HG03460 (cell line): ENCODE measurements around the gene MAN1A1.

ENCODE experiments used
- ATAC-seq: cut with Tn5 transposase; IDR thresholded peaks from one replicate; pipeline ENCODE4 v1.9.1; 2021; ENCODE audit not compliant: unreplicated experiment

MAN1A1 gene

DNA sequence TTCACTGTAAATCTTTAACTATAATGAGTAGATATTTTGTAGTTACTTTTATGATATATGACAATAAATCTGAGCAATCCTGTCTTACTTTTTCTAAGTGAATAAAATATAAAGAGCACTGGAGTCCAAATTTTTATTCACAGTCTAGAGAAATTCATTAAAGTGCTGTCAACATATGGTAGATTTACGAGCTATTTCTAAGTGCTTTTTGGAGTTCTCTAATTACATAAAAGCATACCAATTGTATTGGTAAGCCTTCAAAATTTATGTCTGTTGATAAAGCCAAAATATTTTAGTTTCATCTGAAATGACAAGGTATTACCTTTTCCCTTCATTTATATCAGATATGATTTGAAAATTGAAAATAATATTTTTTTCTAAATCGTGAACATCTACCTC lies 75.4 kb downstream of the MAN1A1 start:
- ATAC-seq = no peak

DNA sequence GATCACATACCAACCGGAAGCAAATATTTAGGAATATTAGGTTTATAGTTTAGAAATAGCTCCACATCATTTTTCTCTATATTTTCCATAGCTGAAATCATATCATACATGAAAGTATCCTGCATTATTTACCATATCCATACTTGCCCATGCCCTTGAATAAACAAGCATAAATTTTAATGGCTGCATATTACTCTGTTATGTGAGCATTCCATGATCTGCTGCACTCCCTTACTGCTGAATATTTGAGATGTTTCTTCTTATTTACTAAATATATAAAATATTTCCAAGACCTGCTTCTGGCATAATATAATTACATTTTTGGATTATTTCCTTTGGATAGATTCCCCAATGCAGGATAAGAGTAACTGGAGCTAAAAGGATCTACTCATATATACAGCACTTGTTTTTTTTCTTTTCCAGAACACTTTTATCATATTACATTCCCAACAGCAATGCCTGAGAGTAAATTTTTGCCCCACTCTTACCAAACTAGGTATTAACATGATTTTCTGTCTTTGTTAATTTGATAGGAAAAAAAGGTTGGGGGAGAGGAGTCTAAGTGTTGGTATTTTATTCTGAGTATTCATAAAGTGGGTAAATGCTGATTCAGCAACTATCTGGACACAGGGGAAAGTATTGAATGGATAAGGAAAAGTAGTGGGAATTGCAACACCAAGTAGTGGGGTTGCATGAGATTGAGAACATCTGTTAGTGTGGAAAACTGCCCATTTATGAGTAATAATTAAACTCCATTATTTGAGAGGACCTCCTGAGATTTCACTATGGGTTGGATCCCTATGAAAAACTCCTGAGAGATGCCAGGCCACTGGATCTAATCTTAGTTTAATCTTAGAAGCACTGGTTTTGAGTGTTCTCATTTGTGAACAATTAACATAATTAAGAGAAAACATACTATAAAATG lies 76.0 kb downstream of the MAN1A1 start:
- ATAC-seq = no peak

DNA sequence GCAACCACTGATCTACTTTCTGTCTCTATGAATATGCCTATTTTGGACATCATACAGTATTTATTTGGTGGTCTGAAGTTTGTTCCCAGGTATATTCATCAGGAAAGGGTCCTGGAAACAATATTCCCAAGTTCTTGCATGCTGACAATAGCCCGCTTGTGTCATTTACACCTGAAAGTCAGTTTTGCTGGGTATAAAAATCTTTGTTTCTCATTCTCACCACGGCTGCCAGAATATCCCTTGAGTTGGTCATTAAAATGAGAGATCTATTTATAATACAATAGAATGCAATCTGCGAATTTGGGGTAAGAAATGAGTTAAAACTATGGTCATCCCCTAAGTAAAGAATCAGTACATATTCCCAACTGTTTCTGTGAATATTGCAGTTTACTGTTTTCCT lies 79.0 kb downstream of the MAN1A1 start:
- ATAC-seq = no peak

DNA sequence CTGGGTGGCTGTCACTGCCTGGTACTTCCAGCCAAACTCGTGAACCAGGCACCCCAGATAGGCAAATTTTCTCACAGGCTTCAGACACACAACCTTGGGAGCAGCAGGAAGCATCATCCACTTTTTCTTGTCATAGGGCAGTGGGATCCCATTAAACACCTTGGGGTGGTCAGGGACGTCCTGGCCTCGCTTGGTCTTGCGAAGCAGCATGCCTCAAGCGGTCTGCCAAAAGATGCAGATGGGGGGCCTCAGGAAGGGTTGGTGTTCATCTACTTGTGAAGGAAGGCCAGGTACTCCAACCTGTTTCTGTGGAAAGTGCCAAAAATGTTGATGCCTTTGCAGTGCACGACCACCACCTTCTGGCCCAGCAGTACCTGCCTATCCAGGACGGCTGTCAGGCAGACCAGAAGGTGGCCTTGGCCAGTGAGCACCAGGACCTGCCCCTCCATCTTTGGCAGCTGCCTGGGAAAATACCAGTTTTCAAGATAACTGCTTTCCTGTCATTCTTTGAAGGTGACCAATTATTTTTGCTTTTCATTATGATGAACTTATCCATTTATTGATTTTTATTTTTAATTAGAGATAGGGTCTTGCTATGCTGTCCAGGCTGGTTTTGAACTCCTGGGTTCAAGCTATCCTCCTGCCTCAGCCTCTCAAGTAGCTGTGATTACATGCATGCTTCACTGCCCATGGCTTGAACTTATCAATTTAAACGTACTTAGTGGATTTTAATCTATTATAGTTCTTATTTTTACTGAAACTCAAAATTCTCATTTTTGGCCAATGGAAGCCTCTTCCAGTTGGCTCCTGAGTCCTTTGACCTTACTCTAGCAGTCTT lies 80.1 kb downstream of the MAN1A1 start:
- ATAC-seq = no peak

DNA sequence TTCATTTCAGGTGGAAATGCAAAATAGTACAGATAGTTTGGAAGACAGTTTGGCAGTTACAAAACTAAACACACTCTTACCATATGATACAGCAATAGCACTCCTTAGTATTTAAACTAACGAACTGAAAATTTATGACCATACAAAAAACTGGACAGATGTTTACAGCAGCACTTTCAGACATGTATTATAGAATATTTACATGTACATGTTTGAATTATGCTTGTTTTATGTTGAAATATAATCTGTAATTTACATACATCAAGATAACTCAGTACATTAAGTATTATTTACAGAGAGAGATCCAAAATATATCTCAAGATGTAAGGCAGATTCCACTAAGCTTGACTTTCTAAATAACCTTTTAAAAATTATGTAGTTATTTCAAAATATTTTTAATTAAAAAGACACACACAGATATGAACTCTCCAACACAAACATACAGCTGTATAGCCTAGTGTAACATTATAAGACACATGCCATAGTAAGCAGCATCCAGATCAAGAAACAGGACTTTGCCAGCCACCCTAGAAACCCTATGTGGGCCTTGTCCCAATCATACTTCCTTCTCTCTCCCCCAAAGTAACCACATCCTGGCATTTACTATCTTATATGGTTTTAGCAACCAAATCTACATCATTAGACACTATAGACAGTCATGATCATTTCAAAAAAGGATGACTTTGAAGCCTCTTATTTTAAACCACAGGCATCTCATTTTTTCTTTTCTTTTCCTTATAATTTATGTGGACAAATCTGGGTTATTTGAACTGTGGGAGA lies 82.2 kb downstream of the MAN1A1 start:
- no peak for ATAC-seq

DNA sequence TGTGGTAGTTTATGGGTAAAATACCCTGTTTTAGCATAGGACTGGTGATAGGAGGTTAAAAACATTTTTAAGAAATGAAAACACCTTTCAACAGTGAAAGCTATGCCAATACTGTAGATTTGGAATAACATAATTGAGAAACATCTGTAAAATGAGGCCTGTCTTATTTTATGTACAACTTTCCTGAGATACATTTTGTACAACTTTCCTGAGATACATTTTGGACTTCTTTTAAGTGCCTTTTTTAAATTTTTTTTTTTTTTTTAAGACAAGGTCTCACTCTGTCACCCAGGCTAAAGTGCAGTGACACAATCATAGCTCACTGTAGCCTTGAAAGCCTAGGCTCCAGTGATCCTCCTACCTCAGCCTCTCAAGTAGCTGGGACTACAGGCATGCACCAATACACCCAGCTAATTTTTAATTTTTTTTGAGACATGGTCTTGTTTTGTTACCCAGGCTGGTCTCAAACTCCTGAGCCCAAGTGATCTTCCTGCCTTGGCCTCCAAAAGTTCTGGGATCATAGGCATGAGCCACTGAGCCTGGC lies 84.6 kb downstream of the MAN1A1 start:
- no peak for ATAC-seq

DNA sequence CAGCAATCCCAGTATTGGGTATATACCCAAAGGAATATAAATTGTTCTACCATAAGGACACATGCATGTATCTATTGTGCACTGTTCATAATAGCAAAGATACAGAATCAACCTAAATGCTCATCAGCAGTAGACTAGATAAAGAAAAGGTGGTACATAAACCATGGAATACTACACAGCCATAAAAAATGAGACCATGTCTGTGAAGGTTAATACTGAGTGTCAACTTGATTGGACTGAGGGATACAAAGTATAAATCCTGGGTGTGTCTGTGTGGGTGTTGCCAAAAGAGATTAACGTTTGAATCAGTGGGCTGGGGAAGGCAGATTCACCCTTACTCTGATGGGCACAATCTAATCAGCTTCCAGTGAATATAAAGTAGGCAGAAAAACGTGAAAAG lies 86.9 kb downstream of the MAN1A1 start:
- no peak for ATAC-seq

DNA sequence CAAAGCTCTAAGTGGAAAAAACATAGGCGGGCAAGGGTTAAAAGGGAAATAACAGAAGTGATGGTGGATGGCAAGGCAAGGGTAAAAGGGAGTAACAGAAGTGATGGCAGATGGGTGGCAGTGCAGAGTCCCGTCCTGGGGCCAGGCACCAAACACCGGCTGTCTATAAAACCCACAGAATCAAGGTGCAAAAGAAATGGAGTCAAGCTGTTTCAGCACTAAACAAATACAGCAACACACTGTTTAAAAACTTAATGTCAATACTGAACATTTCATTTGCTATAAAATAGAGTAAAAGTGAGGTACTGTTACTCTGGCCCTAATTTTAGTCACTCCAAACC lies 87.6 kb downstream of the MAN1A1 start:
- no peak for ATAC-seq

DNA sequence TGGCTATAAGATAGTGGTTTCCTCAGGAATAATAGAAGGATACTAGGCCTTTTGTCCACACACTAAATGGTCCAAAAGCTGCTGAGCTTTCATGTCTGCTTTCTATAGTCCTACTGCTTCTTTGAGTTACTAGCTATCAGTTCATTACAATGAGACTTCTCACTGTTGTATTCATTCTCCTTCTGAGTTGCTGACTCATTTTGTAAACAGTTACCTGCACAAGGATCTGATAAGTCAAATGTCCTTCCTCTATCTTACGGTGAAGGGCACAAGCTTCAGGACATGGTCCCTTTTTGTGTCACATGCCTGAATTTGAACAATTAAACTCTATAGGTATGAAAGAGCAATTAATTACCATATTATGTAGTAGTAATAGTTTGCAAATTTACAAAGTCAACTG lies 90.5 kb downstream of the MAN1A1 start:
- ATAC-seq = no peak

DNA sequence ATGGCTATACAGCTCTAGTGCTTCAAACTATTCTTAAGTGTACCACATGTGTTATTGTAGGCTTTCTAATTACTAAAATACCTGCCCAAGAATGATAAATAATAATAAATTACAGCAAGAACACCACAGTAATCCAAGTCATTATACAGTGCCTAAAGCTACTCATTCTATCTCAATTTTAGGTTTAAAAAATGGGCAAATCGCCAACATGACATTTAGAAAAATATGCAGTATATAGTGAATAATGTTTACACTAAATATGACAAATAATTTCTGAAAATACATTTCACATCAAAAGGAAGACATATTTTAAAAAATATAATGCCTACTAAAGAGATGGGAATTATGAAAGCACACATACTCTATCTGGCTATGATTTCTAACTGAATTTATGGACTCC lies 91.8 kb downstream of the MAN1A1 start:
- ATAC-seq = no peak

DNA sequence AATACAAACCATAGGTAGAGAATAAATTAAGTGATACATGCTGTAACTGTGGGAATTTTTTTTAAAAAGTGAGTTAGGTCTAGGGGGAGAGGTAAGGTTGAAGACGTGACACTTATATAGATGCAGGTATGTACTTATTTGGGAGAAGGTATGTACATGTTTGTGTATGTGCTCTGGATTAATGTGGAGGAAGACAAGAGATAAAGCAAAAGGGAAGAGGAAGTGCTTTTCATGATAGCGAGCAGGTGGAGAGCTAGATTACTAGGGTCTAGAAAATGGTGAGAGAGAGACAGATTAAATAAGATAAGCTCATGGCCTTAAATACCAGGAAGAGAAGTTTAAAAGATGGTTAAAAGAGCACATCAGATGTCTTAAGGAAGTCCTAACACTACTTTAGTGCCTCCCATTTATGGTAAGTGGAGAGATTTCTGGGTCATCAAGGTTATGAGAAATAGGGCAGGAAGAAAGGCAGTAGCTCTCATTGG lies 92.5 kb downstream of the MAN1A1 start:
- no peak for ATAC-seq

DNA sequence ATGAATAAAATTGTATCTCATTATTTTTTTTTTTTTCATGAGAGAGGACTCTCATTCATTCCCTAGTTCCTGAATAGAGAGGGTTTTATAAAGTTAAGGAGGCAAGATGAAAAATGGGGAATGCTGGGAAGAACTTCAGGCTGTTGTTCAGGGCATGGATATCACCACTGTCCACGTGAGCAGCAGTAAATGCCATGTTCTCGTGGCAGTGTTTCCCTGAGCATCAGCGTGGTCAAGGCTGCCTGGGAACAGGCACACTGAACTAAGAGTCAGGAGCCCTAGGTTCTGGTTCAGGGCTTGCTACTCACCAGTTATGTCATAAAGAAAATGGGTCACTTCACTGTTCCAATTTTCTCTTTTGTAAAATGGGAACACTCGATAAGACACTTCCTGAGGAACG lies 93.2 kb downstream of the MAN1A1 start:
- ATAC-seq = no peak

DNA sequence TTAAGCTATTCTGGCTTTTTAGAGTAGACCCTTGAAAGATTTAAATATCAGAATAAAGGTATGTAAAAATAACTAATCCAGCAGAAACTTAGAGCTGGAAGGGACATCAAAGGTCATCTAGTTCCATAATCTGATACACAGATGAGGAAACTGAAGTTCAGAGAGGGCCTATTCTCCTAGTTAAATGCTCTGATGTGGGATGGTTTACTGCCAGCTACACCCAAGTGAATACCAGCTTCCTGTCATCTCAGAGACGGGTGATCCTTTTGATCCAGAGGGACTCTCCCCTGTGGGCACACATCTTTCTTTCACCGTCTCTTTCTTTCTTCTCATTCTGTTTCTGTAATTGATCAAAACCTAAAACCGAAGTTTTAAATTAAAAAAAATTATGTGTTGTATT lies 94.1 kb downstream of the MAN1A1 start:
- ATAC-seq = no peak

DNA sequence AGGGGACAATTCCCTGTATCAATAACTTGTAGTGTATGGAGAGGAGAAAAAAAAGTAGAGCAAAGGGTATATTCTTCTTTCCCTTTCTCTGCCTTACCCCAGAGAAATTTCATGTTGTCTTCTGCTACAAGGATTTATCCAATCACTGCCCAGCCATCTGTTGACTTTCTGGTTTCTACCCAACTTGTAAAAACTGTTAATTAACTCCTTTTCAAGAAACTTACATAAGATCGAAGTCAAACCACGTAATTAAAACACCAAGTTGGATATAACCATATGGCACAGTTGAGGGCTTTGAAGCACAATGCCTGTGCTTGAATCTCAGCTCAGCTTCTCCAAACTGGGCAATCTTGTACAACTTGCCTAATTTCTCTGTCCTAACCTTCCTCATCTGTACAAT lies 99.5 kb downstream of the MAN1A1 start:
- no peak for ATAC-seq

DNA sequence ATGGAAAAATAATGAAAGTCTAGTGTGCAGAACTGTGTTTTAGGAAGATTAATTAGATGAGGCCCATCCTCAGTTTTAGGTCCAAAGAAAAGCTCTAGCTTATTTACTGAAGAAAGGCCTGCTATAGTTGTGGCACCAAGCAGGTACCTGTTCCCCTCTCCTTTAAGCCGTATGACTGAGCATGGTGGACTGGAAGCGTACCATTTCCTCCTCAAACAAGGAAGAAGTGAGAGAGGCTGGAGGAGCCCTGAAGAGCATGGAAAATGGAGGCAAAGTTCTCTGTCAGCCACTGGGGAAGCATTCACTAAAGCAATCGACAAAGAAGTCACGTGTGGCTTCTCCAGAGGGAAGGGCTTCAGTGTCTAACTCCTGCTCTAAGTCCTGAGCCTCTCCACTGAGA lies 100.2 kb downstream of the MAN1A1 start:
- no peak for ATAC-seq

DNA sequence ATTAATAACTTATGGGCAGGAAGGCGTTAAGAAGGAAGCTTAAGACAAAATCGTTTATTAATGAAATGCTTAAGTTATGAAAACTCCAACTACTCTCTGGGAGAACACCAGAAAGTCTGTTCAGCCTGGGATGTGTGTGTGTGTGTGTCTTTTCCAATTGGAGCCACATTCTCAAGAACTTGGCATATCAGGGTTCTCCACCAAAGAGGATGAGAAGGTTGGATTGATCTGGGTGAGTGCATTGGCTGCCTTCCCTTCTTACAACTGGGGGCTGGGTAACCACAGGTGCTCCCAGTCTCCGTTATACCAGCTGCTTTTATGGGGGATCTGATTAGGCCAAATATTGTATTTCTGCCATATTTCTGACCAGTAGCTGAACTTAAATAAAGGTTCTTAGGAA lies 102.1 kb downstream of the MAN1A1 start:
- ATAC-seq = no peak

DNA sequence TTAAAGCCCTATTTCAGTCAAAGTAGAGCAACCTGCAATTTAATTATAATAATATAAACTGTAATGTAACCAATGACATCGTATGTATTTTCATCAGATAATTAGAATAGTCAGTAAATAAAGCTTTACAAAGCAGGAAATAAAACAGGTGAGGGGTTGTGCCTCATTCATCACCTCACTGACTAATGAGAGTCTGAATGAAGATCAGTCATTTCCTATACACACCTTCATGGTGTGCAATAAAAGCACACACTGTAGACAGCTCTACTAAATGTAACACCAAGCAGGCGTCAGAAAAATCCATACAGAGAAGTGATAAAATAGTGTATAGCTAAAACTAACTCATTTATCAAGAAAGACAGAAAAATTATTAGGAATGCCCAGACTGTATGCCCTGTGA lies 105.9 kb downstream of the MAN1A1 start:
- no peak for ATAC-seq

DNA sequence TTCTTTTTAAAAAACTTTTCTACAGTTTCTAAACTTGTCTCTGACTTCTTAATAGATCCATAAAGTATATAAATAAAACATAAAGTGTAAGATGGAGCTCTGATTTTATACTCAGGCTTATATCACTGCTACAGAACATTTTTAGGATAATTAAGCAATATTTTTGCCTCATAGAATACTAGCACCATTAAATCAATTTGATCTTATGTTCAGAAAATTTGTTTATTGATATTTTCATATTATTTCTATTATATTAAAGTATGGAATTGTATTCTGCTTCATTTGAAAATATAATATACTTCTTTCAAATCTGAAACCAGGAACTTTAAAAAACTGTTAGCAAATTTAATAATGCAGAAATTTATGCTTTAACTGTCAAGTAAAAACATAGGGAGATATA lies 106.5 kb downstream of the MAN1A1 start:
- no peak for ATAC-seq

DNA sequence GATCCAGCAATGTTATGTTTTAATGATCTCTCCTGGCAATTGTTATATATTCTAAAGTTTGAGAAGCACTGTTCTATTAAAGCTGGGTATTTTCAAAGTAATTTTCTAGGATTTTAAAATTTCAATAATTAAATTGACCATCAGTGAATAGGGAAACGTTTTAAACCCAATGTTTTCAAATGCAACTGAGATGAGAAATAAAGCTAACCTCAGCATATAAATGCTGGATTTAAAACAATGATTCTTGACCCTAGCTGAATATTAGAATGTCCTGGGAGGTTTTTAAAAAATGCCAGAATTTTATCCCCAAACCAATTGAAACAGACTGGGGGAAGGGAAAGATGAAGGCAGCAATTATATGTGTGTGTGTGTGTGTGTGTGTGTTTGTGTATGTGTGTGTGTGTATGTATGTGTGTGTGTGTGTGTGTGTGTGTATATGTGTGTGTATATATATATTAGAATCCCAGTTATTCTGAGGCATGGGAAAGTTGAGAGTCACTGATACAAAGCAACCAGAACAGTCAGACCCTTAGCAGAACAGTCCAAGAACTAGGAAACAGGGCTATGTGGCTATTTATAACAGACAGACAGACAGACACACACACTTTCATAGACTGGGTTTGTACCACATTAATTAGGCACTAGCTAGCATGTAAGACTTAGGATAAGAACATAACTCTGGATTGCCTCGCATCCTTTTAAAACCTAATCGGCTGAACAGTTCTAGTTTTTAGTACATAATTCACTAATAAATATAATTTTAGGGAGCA lies 107.8 kb downstream of the MAN1A1 start:
- no peak for ATAC-seq

DNA sequence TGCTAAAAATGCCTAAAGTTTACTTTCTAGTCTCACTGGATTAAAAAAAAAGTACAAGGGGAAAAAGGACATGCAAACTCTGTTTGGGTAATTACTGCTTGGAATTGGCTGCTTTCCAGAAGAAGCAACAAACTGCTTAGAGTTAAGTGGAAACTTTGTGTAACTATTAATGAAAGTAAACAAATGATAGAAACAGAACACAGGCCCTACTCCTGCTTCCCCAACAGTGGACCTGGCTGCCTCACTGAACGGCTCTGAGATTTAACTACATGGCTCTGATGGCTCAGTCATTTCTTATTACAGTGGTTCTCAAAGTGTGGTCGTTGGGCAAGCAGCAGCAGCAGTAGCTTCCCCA lies 108.5 kb downstream of the MAN1A1 start:
- peak; percentile 76 for ATAC-seq
